Stimulated activated CD4-positive, alpha-beta T cell treated with anti-CD3 and anti-CD28 coated beads, Interleukin-1b, Interleukin-23, amount 100 ng/mL, for 24 hours (primary cell): ENCODE data around the gene SAP25.

Source experiments
- DNase-seq, 4 experiments: peaks; one replicate each; pipeline ENCODE4 v3.0.0-alpha.2; 2020; ENCODE audit warnings: low read depth in 4 of 4, low spot score in 1 of 4

The SAP25 gene

GRCh38 chr7:100573691-100574361, at the start of gene SAP25:
Gene SAP25, minus strand, starts transcription at chr7:100573900. Its CDS starts 158 bp downstream, at chr7:100573742.
- no peak for DNase-seq

GRCh38 chr7:100621554-100621953, 47.9 kb upstream of the SAP25 start:
- DNase-seq: no peak

DNA sequence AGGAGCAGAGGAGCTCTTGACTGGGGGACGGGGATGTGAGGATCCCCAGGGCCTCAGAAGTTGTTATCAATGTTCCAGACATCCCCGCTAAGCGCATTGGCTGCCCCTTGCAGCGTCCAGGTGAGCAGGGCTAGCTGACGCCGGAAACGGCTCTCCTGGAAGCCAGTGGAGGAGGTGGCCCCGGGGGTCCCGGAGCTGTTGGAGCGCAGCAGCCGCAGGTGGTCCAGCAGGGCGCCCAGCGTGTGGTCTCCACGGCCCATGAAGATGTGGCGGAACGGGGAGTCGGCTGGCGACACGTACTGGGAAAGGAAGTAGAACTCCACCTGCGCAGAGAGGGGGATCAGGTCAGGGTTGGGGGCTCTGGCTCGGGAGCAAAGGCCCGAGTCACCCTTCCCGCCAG, 47.1 kb upstream of the SAP25 start:
- no peak for DNase-seq

DNA sequence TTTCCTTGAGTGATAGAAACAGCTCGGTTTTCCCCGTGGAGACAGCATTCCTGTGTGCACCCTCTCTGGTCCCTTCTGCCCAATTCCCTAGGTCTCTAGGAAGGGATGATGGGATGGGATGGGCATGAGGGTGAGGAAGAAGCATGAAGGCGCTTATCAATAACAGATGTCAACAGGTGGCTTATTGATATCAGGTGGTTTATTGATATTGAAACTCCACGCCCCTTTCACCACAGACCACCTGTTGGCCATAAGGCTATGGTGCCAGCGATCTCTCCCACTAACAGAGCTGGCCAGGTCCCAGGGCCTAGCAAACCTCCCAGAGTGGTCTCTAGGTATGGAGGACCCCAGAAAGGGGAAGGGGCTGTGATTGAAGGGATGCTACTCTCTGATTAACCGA, 46.5 kb upstream of the SAP25 start:
- no peak for DNase-seq

DNA sequence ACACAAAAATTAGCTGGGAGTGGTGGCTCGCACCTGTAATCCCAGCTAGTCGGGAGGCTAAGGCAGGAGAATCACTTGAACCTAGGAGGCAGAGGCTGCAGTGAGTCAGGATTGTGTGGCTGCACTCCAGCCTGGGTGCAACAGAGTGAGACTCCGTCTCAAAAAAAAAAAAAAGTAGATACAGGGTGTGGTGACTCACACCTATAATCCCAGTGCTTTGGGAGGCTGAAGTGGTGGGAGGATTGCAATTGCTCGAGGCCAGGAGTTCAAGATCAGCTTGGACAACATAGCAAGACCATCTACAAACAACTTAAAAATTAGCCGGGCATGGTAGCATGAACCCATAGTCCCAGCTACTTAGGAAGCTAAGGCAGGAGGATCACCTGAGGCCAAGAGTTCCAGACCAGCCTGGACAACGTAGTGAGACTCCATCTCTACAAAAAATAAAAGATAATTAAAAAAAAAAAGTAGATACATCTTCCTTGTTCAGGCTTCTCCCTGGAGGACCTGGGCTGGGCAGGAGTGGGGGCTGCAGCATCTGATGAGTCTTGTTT, 40.7 kb upstream of the SAP25 start:
- no peak for DNase-seq

- no peak for DNase-seq
Measured at GRCh38 chr7:100613412-100614175, 39.9 kb upstream of the SAP25 start.

- DNase-seq: no peak
Measured at GRCh38 chr7:100612730-100613390, 39.2 kb upstream of the SAP25 start.

DNA sequence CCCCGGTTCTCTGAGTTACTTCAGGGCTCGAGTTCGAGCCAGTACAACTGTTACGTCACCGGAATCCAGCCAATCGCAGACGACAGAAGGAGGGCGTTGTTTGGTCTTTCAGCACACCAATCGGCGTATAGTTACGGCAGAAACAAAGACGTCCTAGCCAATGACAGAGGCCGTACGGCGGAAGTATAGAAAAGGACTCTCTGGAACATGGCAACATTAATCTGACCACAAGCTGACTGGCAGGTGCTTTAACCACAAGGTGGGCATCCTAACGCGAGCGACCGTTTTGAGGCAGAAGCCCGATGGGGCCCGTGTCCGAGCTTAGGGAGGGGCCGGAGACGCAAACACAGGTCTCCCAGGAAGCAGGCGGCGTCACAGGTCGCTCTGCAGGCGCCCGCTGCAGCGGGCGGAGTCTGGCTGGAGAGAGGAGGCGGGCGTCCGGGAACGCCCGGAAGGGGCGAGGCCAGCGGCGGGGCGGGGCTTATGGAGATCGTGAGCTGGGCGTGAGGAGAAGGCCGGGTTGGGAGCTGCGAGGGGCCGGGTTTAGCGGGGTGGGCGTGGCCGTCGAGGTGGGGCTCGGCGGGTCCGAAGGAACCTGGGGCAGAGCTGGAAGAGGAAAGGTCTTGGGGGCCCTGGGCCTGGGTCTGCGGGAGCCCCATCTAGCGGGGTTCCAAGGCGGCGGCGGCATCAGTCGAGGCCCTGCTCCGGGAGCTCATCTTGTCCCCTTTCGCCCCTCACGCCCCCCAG, 38.5 kb upstream of the SAP25 start, which contains the start of gene MOSPD3:
TSS of gene MOSPD3 (plus strand) at position 558 of the 747 bp plus-strand sequence. CDS start 252 bp downstream, outside the sequence.
- peak; percentile 96 to 98 (median 98) for DNase-seq

GRCh38 chr7:100609958-100610357, 36.3 kb upstream of the SAP25 start:
- no peak for DNase-seq

- DNase-seq: no peak
Measured at GRCh38 chr7:100607111-100607510, 33.4 kb upstream of the SAP25 start.

DNA sequence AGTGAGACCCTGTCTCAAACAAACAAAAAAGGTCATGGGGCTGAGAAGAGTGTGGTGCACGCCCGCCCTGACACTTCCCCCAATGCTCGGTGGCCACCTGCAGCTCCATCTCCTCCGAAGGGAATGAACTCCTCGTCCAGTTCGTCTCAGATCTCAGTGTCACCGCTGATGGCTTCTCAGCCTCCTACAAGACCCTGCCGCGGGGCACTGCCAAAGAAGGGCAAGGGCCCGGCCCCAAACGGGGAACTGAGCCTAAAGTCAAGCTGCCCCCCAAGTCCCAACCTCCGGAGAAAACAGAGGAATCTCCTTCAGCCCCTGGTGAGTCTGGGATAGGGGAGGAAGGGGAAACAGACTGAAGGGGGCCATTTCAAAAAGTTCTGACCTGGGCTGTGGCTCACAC, 32.6 kb upstream of the SAP25 start:
- DNase-seq: no peak

- peak in 2 of 4 experiments; percentile 28 to 40 for DNase-seq
Measured at GRCh38 chr7:100604976-100605911, 31.5 kb upstream of the SAP25 start.

- DNase-seq: peak in 3 of 4 experiments; percentile 36 to 63 (median 51)
Measured at GRCh38 chr7:100604028-100604975, 30.6 kb upstream of the SAP25 start.

GRCh38 chr7:100603726-100604027, 30.0 kb upstream of the SAP25 start:
- DNase-seq: no peak

GRCh38 chr7:100602889-100603725, 29.4 kb upstream of the SAP25 start:
- DNase-seq: no peak

GRCh38 chr7:100600730-100601038, 27.0 kb upstream of the SAP25 start:
- no peak for DNase-seq

GRCh38 chr7:100599911-100600729, 26.4 kb upstream of the SAP25 start:
- DNase-seq: no peak
